Neural cell (in vitro differentiated cells): ENCODE measurements around the gene AGBL1. TPM values are rescaled to one million over a fixed set of nuclear protein-coding genes. Genes with fewer than 3 reads are reported as not detected.

Source experiments
- H2AFZ ChIP-seq: fragments of 200-600, 300-800 bp; sonication (generic), shearing (Covaris generic); 2 replicates; pipeline ENCODE4 v1.6.0; 2014; ENCODE audit warnings: low read depth, mild to moderate bottlenecking, antibody characterized with exemption, low read length, moderate library complexity
- H3F3A ChIP-seq: fragments of 200-600 bp; shearing (Covaris generic); 2 replicates; pipeline ENCODE4 v1.6.1; 2016; ENCODE audit warnings: mild to moderate bottlenecking, moderate library complexity, mixed read lengths, antibody characterized with exemption, low read length; ENCODE audit not compliant: insufficient read depth, poor library complexity, severe bottlenecking
- H3K27ac ChIP-seq: fragments of 200-600, 300-800 bp; sonication (generic), shearing (Covaris generic); 2 replicates; pipeline ENCODE4 v1.5.1; 2014; ENCODE audit warnings: mild to moderate bottlenecking, low read length, moderate library complexity
- H3K27me3 ChIP-seq: fragments of 300-800, 200-600 bp; sonication (generic), shearing (Covaris generic); 2 replicates; pipeline ENCODE4 v1.6.0; 2014; ENCODE audit warnings: mild to moderate bottlenecking, low read depth, low read length, moderate library complexity; ENCODE audit not compliant: insufficient read depth
- H3K36me3 ChIP-seq: fragments of 300-800, 200-600 bp; sonication (generic), shearing (Covaris generic); 2 replicates; pipeline ENCODE4 v1.5.1; 2014; ENCODE audit warnings: mild to moderate bottlenecking, antibody characterized with exemption, low read length, moderate library complexity; ENCODE audit not compliant: insufficient read depth
- H3K4me2 ChIP-seq: fragments of 300-800, 200-600 bp; sonication (generic), shearing (Covaris generic); 2 replicates; pipeline ENCODE4 v1.6.0; 2014; ENCODE audit warnings: mild to moderate bottlenecking, low read length
- H3K4me3 ChIP-seq: fragments of 300-800, 200-600 bp; sonication (generic), shearing (Covaris generic); 2 replicates; pipeline ENCODE4 v1.5.1; 2014; ENCODE audit warnings: mild to moderate bottlenecking, low read length, moderate library complexity
- H3K79me2 ChIP-seq: fragments of 200-600 bp; shearing (Covaris generic); replicated peaks from 2 replicates; pipeline ENCODE4 v1.6.0; 2014; ENCODE audit warnings: mild to moderate bottlenecking, low read length, moderate library complexity; ENCODE audit not compliant: insufficient read depth
- H3K9ac ChIP-seq: fragments of 300-800, 200-600 bp; sonication (generic), shearing (Covaris generic); 2 replicates; pipeline ENCODE4 v1.6.1; 2016; ENCODE audit warnings: mild to moderate bottlenecking, low read length, mixed read lengths
- H3K9me2 ChIP-seq: fragments of 200-600 bp; shearing (Covaris generic); 2 replicates; pipeline ENCODE4 v1.6.1; 2016; ENCODE audit warnings: mild to moderate bottlenecking, low read length, mixed read lengths; ENCODE audit not compliant: insufficient read depth
- H3K9me3 ChIP-seq: fragments of 200-600, 300-800 bp; sonication (generic), shearing (Covaris generic); 2 replicates; pipeline ENCODE4 v1.6.1; 2016; ENCODE audit warnings: mild to moderate bottlenecking, mixed run types, low read length, moderate library complexity, mixed read lengths
- H4K20me1 ChIP-seq: fragments of 200-600 bp; shearing (Covaris generic); 2 replicates; pipeline ENCODE4 v1.6.1; 2016; ENCODE audit warnings: mild to moderate bottlenecking, mixed run types; ENCODE audit not compliant: insufficient read depth
- CTCF ChIP-seq: fragments of 450-650 bp; IDR thresholded peaks from 2 replicates; pipeline ENCODE4 v1.5.1; 2014; ENCODE audit warnings: antibody characterized with exemption, mild to moderate bottlenecking, moderate library complexity; ENCODE audit not compliant: poor library complexity, severe bottlenecking
- EP300 ChIP-seq: fragments of 450-650 bp; conservative IDR thresholded peaks from 2 replicates; pipeline ENCODE4 v1.6.1; 2014; ENCODE audit warnings: antibody characterized with exemption, mild to moderate bottlenecking, moderate library complexity; ENCODE audit not compliant: poor library complexity, severe bottlenecking
- EZH2 ChIP-seq: fragments of 200-600, 300-800 bp; shearing (Covaris generic), sonication (generic); IDR thresholded peaks from 2 replicates; pipeline ENCODE4 v1.6.1; 2014; ENCODE audit warnings: antibody characterized with exemption, low read length, borderline replicate concordance, mild to moderate bottlenecking; ENCODE audit not compliant: insufficient read depth, poor library complexity, severe bottlenecking
- MXI1 ChIP-seq: fragments of 450-650 bp; conservative IDR thresholded peaks from 2 replicates; pipeline ENCODE4 v1.6.1; 2014; ENCODE audit warnings: antibody characterized with exemption, mild to moderate bottlenecking; ENCODE audit not compliant: poor library complexity, severe bottlenecking
- POLR2AphosphoS5 ChIP-seq: IDR thresholded peaks from 2 replicates; pipeline ENCODE4 v1.6.1; 2012
- RAD21 ChIP-seq: fragments of 450-650 bp; conservative IDR thresholded peaks from 2 replicates; pipeline ENCODE4 v1.6.1; 2014; ENCODE audit warnings: antibody characterized with exemption, mild to moderate bottlenecking, moderate library complexity
- SMC3 ChIP-seq: fragments of 450-650 bp; conservative IDR thresholded peaks from 2 replicates; pipeline ENCODE4 v1.6.1; 2014; ENCODE audit warnings: antibody characterized with exemption, mild to moderate bottlenecking, moderate library complexity; ENCODE audit not compliant: poor library complexity
- TAF1 ChIP-seq: IDR thresholded peaks from 2 replicates; pipeline ENCODE4 v1.6.1; 2012; ENCODE audit warnings: low read depth
- polyA plus RNA-seq: library from polyadenylated mRNA; depleted of rRNA; stranded (reverse); fragments of >200 nt; gene quantifications from 2 replicates; pipeline ENCODE4 v1.2.3, GENCODE V29; 2014
- TF ChIP-seq, protein P1 (sequence below): IDR thresholded peaks from 2 replicates; pipeline ENCODE4 v1.6.1; 2012; ENCODE audit warnings: borderline replicate concordance

AGBL1 gene
- polyA plus RNA-seq, 1 donor from 2014 or later, result 0.12 TPM

DNA sequence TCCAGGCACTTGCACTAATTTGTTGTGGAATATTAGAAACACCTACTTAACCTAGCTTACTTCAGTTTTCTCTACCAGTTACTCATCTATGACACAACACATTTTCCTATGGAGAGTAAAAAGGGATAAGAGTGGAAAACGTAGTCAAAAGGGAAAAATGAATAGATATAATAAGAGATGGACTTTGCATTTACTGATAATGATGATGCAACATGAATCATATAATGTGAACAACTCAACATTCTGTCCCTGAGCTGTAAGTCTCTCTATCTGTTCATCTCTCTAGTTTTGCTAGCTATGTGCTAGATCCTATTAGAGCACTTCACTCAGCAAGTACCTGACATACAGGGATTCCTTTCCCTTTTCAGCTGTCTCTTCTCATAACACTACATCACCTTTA lies 627.1 kb downstream of the AGBL1 start:
- H3F3A ChIP-seq, result no peaks in the 10 kb centered on the region
- H3K36me3 ChIP-seq, result no peaks in the 10 kb centered on the region
- H2AFZ ChIP-seq, result no peak overlapping the region
- H3K27ac ChIP-seq, result no peak overlapping the region
- no peak overlapping the region for H3K4me3 ChIP-seq
- no peaks in the 10 kb centered on the region for H4K20me1 ChIP-seq
- no peaks in the 10 kb centered on the region for H3K27me3 ChIP-seq
- no peaks in the 10 kb centered on the region for H3K79me2 ChIP-seq
- no peak overlapping the region for H3K4me2 ChIP-seq
- TF ChIP-seq, protein P1, sequence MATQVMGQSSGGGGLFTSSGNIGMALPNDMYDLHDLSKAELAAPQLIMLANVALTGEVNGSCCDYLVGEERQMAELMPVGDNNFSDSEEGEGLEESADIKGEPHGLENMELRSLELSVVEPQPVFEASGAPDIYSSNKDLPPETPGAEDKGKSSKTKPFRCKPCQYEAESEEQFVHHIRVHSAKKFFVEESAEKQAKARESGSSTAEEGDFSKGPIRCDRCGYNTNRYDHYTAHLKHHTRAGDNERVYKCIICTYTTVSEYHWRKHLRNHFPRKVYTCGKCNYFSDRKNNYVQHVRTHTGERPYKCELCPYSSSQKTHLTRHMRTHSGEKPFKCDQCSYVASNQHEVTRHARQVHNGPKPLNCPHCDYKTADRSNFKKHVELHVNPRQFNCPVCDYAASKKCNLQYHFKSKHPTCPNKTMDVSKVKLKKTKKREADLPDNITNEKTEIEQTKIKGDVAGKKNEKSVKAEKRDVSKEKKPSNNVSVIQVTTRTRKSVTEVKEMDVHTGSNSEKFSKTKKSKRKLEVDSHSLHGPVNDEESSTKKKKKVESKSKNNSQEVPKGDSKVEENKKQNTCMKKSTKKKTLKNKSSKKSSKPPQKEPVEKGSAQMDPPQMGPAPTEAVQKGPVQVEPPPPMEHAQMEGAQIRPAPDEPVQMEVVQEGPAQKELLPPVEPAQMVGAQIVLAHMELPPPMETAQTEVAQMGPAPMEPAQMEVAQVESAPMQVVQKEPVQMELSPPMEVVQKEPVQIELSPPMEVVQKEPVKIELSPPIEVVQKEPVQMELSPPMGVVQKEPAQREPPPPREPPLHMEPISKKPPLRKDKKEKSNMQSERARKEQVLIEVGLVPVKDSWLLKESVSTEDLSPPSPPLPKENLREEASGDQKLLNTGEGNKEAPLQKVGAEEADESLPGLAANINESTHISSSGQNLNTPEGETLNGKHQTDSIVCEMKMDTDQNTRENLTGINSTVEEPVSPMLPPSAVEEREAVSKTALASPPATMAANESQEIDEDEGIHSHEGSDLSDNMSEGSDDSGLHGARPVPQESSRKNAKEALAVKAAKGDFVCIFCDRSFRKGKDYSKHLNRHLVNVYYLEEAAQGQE, result no peak
- TF ChIP-seq CTCF (no peak), TAF1 (no peak), EZH2 (no peak), SMC3 (no peak), RAD21 (no peak), POLR2AphosphoS5 (no peak), EP300 (no peak), MXI1 (no peak)
- H3K9me2 ChIP-seq, result no peaks in the 10 kb centered on the region
- no peak overlapping the region for H3K9ac ChIP-seq
- no peaks in the 10 kb centered on the region for H3K9me3 ChIP-seq

DNA sequence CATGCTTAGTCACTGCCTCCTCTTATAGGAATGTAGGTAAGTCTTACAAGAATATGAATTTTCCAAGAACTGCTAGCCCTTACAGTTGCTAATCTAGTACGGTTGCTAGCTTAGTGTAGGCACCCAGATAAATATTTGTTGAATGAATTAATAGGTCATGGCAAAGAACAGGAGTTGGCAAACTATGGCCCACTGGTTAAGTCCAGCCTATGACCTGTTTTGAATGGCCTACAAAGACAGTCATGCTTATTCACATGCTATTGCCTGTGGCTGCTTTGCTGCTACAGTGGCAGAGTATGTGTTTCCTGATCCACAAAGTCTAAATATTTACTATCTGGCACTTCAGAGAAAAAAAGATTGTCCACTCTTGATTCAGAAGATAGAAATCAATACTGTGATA lies 631.8 kb downstream of the AGBL1 start:
- H2AFZ ChIP-seq, result no peak overlapping the region
- no peak overlapping the region for H3K9ac ChIP-seq

More for the DNA sequence above, 631.8 kb downstream of the AGBL1 start:
- H3K9me3 ChIP-seq, result no peaks in the 10 kb centered on the region
- no peak overlapping the region for H3K4me2 ChIP-seq
- no peaks in the 10 kb centered on the region for H3K27me3 ChIP-seq
- TF ChIP-seq EZH2, result no peak
- TF ChIP-seq CTCF, result no peak
- no peak for TF ChIP-seq EP300
- TF ChIP-seq MXI1, result no peak
- no peak for TF ChIP-seq TAF1
- TF ChIP-seq, protein P1, result no peak
- no peak for TF ChIP-seq SMC3
- H3K36me3 ChIP-seq, result no peaks in the 10 kb centered on the region
- H4K20me1 ChIP-seq, result no peaks in the 10 kb centered on the region
- no peaks in the 10 kb centered on the region for H3K9me2 ChIP-seq
- H3F3A ChIP-seq, result no peaks in the 10 kb centered on the region
- no peak overlapping the region for H3K27ac ChIP-seq
- H3K4me3 ChIP-seq, result no peak overlapping the region
- no peaks in the 10 kb centered on the region for H3K79me2 ChIP-seq
